ENCODE results near the gene TMEM114.

- no peak for TF ChIP-seq CTCF (IDR thresholded peaks at IDR 0.05)
- TF ChIP-seq POLR2A (IDR thresholded peaks at IDR 0.05), result no peak
These were observed 45.9 kb downstream of the TMEM114 start for GRCh38 chr16:8544406-8544805.
